GM12878 (cell line): ENCODE results near the gene ELMO3. TPM values are rescaled to one million over a fixed set of nuclear protein-coding genes. Genes with fewer than 3 reads are reported as not detected.
A peak's percentile ranks its signal among the peaks of the same experiment; 100 is the strongest.

Source experiments
- ATAC-seq: fragments of 200-7000 bp; cut with Tn5 transposase; 3 replicates; pipeline ENCODE4 v1.9.1; 2020; ENCODE audit warnings: mild to moderate bottlenecking, moderate library complexity
- BruUV-seq: library from RNA; stranded (reverse); fragments of 400-500 nt; replicated peaks from 2 replicates; lab custom pipeline; 2021; lab: Mats Ljungman, UMichigan
- CTCF ChIA-PET: fragments of 300-600 bp; sonication (Branson Sonifier 250); formaldehyde crosslinking; extraction: SDS; loops from one replicate; lab custom pipeline; 2021; ENCODE audit warnings: inconsistent platforms; lab: Yijun Ruan, JAX
- POLR2A ChIA-PET: fragments of 350-600 bp; formaldehyde crosslinking; extraction: SDS; loops from one replicate; lab custom pipeline; 2021; ENCODE audit warnings: inconsistent platforms; lab: Charles Lee
- RAD21 ChIA-PET: fragments of 300-600 bp; sonication (Branson Sonifier 250); formaldehyde crosslinking; loops from one replicate; lab custom pipeline; 2023; ENCODE audit warnings: antibody characterized with exemption; ENCODE audit not compliant: unreplicated experiment; lab: Charles Lee
- SMC1A ChIA-PET: fragments of 300-600 bp; sonication (Branson Sonifier 250); formaldehyde crosslinking; loops from one replicate; lab custom pipeline; 2023; ENCODE audit not compliant: unreplicated experiment, uncharacterized antibody; lab: Charles Lee
- DNase-seq: peaks from one replicate; pipeline ENCODE4 v3.0.0-alpha.2; 2011; ENCODE audit warnings: low read depth, low spot score
- FAIRE-seq: peaks from 3 replicates; lab custom pipeline; 2011; peaks lifted over from hg19 to GRCh38; lab: Jason Lieb, UNC
- H2AFZ ChIP-seq: 2 replicates; pipeline ENCODE4 v1.6.0; 2011; ENCODE audit warnings: low read depth, low read length, control low read depth; ENCODE audit not compliant: control insufficient read depth
- H3K27ac ChIP-seq: 2 replicates; pipeline ENCODE4 v1.5.1; 2011; ENCODE audit warnings: control low read depth; ENCODE audit not compliant: control insufficient read depth, insufficient read depth
- H3K27me3 ChIP-seq, 2 experiments: replicated peaks in 1 of 2; 2 replicates each; pipeline versions ENCODE4 v1.6.0 to v1.6.1; 2011; ENCODE audit warnings: low read length in 1 of 2; ENCODE audit not compliant: control insufficient read depth in 2 of 2, insufficient read depth in 2 of 2
- H3K36me3 ChIP-seq, 2 experiments: 2 replicates each; pipeline ENCODE4 v1.5.1; 2011; ENCODE audit warnings: low read length in 1 of 2; ENCODE audit not compliant: control insufficient read depth in 2 of 2, insufficient read depth in 2 of 2
- H3K4me1 ChIP-seq: 2 replicates; pipeline ENCODE4 v1.6.1; 2011; ENCODE audit warnings: mild to moderate bottlenecking, low read length, moderate library complexity, mixed read lengths; ENCODE audit not compliant: control insufficient read depth, insufficient read depth
- H3K4me2 ChIP-seq: 2 replicates; pipeline ENCODE4 v1.6.0; 2011; ENCODE audit warnings: control low read depth; ENCODE audit not compliant: control insufficient read depth, insufficient read depth
- H3K4me3 ChIP-seq: fragments of 200-600 bp; sonication (generic); 2 replicates; pipeline ENCODE4 v1.5.1; 2016
- H3K79me2 ChIP-seq: 2 replicates; pipeline ENCODE4 v1.6.0; 2011; ENCODE audit warnings: low read length; ENCODE audit not compliant: control insufficient read depth, insufficient read depth
- H3K9ac ChIP-seq: 2 replicates; pipeline ENCODE4 v1.8.0; 2011; ENCODE audit warnings: low read length, control low read depth, mixed read lengths; ENCODE audit not compliant: control insufficient read depth, insufficient read depth
- H3K9me3 ChIP-seq: replicated peaks from 3 replicates; pipeline ENCODE4 v1.5.1; 2011; ENCODE audit warnings: mild to moderate bottlenecking, low read length; ENCODE audit not compliant: control insufficient read depth, insufficient read depth
- H4K20me1 ChIP-seq: 2 replicates; pipeline ENCODE4 v1.6.0; 2011; ENCODE audit not compliant: control insufficient read depth, insufficient read depth
- CHD4 ChIP-seq: fragments of 200-600 bp; sonication (generic); IDR thresholded peaks from 2 replicates; pipeline ENCODE4 v1.6.1; 2016; ENCODE audit warnings: mild to moderate bottlenecking
- ETV6 ChIP-seq, 2 experiments: fragments of 450-650 bp in 1 of 2; IDR thresholded peaks in 1 of 2; conservative IDR thresholded peaks in 1 of 2; 2 replicates each; pipeline ENCODE4 v1.6.1; 2014; ENCODE audit warnings: antibody characterized with exemption in 1 of 2, borderline replicate concordance in 1 of 2, low read depth in 1 of 2, mild to moderate bottlenecking in 1 of 2, moderate library complexity in 1 of 2
- FOXM1 ChIP-seq: IDR thresholded peaks from 2 replicates; pipeline ENCODE4 v1.6.1; 2012; ENCODE audit warnings: low read depth, mild to moderate bottlenecking, inconsistent platforms, low read length, moderate library complexity
- IKZF2 ChIP-seq, 2 experiments: fragments of 450-650 bp; IDR thresholded peaks; 2 replicates each; pipeline ENCODE4 v1.6.1; 2017; ENCODE audit warnings: mild to moderate bottlenecking in 2 of 2, moderate library complexity in 2 of 2
- KDM1A ChIP-seq: fragments of 200-600 bp; sonication (generic); IDR thresholded peaks from 2 replicates; pipeline ENCODE4 v1.6.1; 2016; ENCODE audit warnings: borderline replicate concordance
- MEF2B ChIP-seq: fragments of 450-650 bp; IDR thresholded peaks from 2 replicates; pipeline ENCODE4 v1.6.1; 2018; ENCODE audit warnings: mild to moderate bottlenecking, moderate library complexity; ENCODE audit not compliant: partially characterized antibody, poor library complexity, severe bottlenecking
- TAF1 ChIP-seq: IDR thresholded peaks from 2 replicates; pipeline ENCODE4 v1.6.1; 2011; ENCODE audit warnings: mild to moderate bottlenecking, low read depth, low read length, borderline replicate concordance
- WGBS: methylation state at CpG from one replicate; pipeline ENCODE4 v1.1.6; 2016; ENCODE audit warnings: low lambda C conversion rate; ENCODE audit not compliant: insufficient replicate concordance, insufficient coverage; ENCODE audit errors: missing lambda C conversion rate; 5-methylcytosine and 5-hydroxymethylcytosine counted together
- in situ Hi-C: fragments of 300-500 bp; cut with MboI; formaldehyde crosslinking; loops from 9 replicates; pipeline ENCODE4 v1.14.3; 2018; ENCODE audit warnings: mixed read lengths
- intact Hi-C: fragments of 100-400 bp; cut with micrococcal nuclease; formaldehyde crosslinking; loops from one replicate; pipeline ENCODE4 v1.14.2; 2022; ENCODE audit not compliant: unreplicated experiment
- polyA plus RNA-seq, 11 experiments: library from polyadenylated mRNA; depleted of rRNA in 4 of 11; unstranded in 6 of 11; stranded (reverse) in 5 of 11; fragments of >200 nt; fragmentation: Nextera tagmentation in 4 of 11; fragmentation: Illumina TruSeq in 1 of 11; extraction: Ambion mirVana in 4 of 11; extraction: Trizol in 1 of 11; gene quantifications; 1 replicate in 1 of 11; 2 replicates in 10 of 11; pipeline versions ENCODE4 v1.2.1 to v1.2.3, GENCODE V29; 2011 to 2016; ENCODE audit warnings: inconsistent platforms in 2 of 11, missing spikeins in 2 of 11, low read depth in 1 of 11
- total RNA-seq, 4 experiments: library from RNA; depleted of rRNA in 3 of 4; stranded (reverse); fragments of >200 nt in 3 of 4; fragmentation: Illumina TruSeq in 1 of 4; extraction: Trizol in 1 of 4; gene quantifications; 2 replicates each; pipeline versions ENCODE4 v1.2.1 to v1.2.3, GENCODE V29; 2013 to 2021
- TF ChIP-seq, protein P1 (sequence below): fragments of 450-650 bp; IDR thresholded peaks from 2 replicates; pipeline ENCODE4 v1.6.1; 2018; ENCODE audit warnings: borderline replicate concordance, mild to moderate bottlenecking; ENCODE audit not compliant: partially characterized antibody
- TF ChIP-seq, protein P2 (sequence below): IDR thresholded peaks from 2 replicates; pipeline ENCODE4 v1.6.1; 2011; ENCODE audit warnings: low read depth, low read length, improper control_type of control experiment, borderline replicate concordance
- TF ChIP-seq, protein P3 (sequence below): fragments of 150-350 bp; IDR thresholded peaks from 2 replicates; pipeline ENCODE4 v1.6.1; 2014; ENCODE audit warnings: mild to moderate bottlenecking, low read depth, low read length
- TF ChIP-seq, protein P4 (sequence below): fragments of 450-650 bp; IDR thresholded peaks from 2 replicates; pipeline ENCODE4 v1.6.1; 2018; ENCODE audit warnings: mild to moderate bottlenecking, low read depth, moderate library complexity; ENCODE audit not compliant: partially characterized antibody
- TF ChIP-seq, protein P5 (sequence below): fragments of 450-650 bp; IDR thresholded peaks from 2 replicates; pipeline ENCODE4 v1.6.1; 2017; ENCODE audit warnings: borderline replicate concordance

Gene ELMO3
- total and polyA plus RNA-seq, 10 of the 15 experiments (the other 5 are each of a cell fraction or from before 2014, with no cell fraction given): 0.05 to 4.7 (median 0.96) TPM; not detected in 1

DNA sequence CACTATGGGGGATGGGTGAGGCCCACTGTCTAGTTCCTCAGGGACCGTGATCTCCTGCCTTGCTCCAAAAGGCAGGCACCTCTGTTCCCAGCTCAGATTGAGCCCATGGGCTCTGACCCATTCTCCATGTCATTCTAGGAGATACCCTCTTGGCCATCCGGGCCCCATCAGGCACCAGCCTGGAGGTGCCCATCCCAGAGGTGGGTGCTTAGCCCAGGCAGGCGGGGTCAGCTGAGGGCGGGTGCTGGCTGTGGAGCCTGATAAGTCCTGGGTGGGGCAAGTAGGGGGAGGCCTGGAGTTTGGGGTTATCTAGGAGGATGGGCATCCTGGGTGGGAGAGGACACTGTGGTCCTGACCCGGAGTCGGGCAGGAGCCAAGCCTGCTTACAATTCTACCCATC is 4.7 kb upstream of the ELMO3 start:
- peak overlapping the region; percentile 99; the same call in 1 of the 2 replicates for H3K4me3 ChIP-seq
- no peak for TF ChIP-seq MEF2B
- TF ChIP-seq, protein P1, sequence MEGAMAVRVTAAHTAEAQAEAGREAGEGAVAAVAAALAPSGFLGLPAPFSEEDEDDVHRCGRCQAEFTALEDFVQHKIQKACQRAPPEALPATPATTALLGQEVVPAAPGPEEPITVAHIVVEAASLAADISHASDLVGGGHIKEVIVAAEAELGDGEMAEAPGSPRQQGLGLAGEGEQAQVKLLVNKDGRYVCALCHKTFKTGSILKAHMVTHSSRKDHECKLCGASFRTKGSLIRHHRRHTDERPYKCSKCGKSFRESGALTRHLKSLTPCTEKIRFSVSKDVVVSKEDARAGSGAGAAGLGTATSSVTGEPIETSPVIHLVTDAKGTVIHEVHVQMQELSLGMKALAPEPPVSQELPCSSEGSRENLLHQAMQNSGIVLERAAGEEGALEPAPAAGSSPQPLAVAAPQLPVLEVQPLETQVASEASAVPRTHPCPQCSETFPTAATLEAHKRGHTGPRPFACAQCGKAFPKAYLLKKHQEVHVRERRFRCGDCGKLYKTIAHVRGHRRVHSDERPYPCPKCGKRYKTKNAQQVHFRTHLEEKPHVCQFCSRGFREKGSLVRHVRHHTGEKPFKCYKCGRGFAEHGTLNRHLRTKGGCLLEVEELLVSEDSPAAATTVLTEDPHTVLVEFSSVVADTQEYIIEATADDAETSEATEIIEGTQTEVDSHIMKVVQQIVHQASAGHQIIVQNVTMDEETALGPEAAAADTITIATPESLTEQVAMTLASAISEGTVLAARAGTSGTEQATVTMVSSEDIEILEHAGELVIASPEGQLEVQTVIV: no peak
- TF ChIP-seq, protein P2, sequence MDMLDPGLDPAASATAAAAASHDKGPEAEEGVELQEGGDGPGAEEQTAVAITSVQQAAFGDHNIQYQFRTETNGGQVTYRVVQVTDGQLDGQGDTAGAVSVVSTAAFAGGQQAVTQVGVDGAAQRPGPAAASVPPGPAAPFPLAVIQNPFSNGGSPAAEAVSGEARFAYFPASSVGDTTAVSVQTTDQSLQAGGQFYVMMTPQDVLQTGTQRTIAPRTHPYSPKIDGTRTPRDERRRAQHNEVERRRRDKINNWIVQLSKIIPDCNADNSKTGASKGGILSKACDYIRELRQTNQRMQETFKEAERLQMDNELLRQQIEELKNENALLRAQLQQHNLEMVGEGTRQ: no peak
- no peak for TF ChIP-seq CHD4
- TF ChIP-seq TAF1: no peak
- TF ChIP-seq, protein P3, sequence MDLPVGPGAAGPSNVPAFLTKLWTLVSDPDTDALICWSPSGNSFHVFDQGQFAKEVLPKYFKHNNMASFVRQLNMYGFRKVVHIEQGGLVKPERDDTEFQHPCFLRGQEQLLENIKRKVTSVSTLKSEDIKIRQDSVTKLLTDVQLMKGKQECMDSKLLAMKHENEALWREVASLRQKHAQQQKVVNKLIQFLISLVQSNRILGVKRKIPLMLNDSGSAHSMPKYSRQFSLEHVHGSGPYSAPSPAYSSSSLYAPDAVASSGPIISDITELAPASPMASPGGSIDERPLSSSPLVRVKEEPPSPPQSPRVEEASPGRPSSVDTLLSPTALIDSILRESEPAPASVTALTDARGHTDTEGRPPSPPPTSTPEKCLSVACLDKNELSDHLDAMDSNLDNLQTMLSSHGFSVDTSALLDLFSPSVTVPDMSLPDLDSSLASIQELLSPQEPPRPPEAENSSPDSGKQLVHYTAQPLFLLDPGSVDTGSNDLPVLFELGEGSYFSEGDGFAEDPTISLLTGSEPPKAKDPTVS: no peak
- no peak for TF ChIP-seq IKZF2 (IDR thresholded peaks at IDR 0.05)
- TF ChIP-seq FOXM1: no peak
- TF ChIP-seq, protein P4, sequence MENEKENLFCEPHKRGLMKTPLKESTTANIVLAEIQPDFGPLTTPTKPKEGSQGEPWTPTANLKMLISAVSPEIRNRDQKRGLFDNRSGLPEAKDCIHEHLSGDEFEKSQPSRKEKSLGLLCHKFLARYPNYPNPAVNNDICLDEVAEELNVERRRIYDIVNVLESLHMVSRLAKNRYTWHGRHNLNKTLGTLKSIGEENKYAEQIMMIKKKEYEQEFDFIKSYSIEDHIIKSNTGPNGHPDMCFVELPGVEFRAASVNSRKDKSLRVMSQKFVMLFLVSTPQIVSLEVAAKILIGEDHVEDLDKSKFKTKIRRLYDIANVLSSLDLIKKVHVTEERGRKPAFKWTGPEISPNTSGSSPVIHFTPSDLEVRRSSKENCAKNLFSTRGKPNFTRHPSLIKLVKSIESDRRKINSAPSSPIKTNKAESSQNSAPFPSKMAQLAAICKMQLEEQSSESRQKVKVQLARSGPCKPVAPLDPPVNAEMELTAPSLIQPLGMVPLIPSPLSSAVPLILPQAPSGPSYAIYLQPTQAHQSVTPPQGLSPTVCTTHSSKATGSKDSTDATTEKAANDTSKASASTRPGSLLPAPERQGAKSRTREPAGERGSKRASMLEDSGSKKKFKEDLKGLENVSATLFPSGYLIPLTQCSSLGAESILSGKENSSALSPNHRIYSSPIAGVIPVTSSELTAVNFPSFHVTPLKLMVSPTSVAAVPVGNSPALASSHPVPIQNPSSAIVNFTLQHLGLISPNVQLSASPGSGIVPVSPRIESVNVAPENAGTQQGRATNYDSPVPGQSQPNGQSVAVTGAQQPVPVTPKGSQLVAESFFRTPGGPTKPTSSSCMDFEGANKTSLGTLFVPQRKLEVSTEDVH: no peak
- no peak for TF ChIP-seq ETV6 (conservative IDR thresholded peaks at IDR 0.05 in 1 of 2, IDR thresholded peaks at IDR 0.05 in 1 of 2; ENCODE audit: borderline replicate concordance in 1 of 2, low read depth in 1 of 2)
- TF ChIP-seq, protein P5, sequence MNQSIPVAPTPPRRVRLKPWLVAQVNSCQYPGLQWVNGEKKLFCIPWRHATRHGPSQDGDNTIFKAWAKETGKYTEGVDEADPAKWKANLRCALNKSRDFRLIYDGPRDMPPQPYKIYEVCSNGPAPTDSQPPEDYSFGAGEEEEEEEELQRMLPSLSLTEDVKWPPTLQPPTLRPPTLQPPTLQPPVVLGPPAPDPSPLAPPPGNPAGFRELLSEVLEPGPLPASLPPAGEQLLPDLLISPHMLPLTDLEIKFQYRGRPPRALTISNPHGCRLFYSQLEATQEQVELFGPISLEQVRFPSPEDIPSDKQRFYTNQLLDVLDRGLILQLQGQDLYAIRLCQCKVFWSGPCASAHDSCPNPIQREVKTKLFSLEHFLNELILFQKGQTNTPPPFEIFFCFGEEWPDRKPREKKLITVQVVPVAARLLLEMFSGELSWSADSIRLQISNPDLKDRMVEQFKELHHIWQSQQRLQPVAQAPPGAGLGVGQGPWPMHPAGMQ: no peak
- TF ChIP-seq KDM1A: no peak
- H3K36me3 ChIP-seq: peaks cover 14 to 30% of the 10 kb centered on the region in 2 experiments
- DNase-seq (no peak), FAIRE-seq (no peak), ATAC-seq (no peak)
- no peaks in the 10 kb centered on the region for H3K27me3 ChIP-seq
- 96% methylated on average over 6 of the region's 6 CpGs for WGBS
- intact Hi-C loops: no loop called here
- POLR2A ChIA-PET: interaction anchor here (0.6 to 4.7 kb wide), 3 partner anchors 8 to 157 kb away, joined by 3 to 22 read pairs (median 5); partner anchors contain the start of gene TMEM208
- SMC1A ChIA-PET: no interaction called here
- no peak overlapping the region for H3K4me2 ChIP-seq
- no peak overlapping the region for H3K9ac ChIP-seq
- no peak overlapping the region for H2AFZ ChIP-seq
- H3K79me2 ChIP-seq: peaks cover 23% of the 10 kb centered on the region
- CTCF ChIA-PET: interaction anchor here (0.8 to 1.7 kb wide), 4 partner anchors 9 to 240 kb away, joined by 3 to 4 read pairs (median 4); partner anchors contain the start of genes FHOD1 and TMEM208
- no peaks in the 10 kb centered on the region for H3K9me3 ChIP-seq
- no TSS peak for BruUV-seq
- in situ Hi-C loops: no loop called here
- peaks cover 8% of the 10 kb centered on the region for H3K4me1 ChIP-seq
- H3K27ac ChIP-seq: no peak overlapping the region
- RAD21 ChIA-PET: no interaction called here
- peaks cover 7% of the 10 kb centered on the region for H4K20me1 ChIP-seq
